K562 (cell line): ENCODE data around the gene CELA3A. TPM values are rescaled to one million over a fixed set of nuclear protein-coding genes. Genes with fewer than 3 reads are reported as not detected.

Source experiments
- ATAC-seq: fragments of 200-7000 bp; cut with Tn5 transposase; 3 replicates; pipeline ENCODE4 v1.9.1; 2020; ENCODE audit warnings: moderate library complexity
- BruUV-seq: library from RNA; stranded (reverse); fragments of 400-500 nt; replicated peaks from 2 replicates; lab custom pipeline; 2021; lab: Mats Ljungman, UMichigan
- CTCF ChIA-PET: fragments of 300-600 bp; formaldehyde crosslinking; extraction: SDS; loops from one replicate; lab custom pipeline; 2021; ENCODE audit warnings: low intra/inter-chr PET ratio; lab: Yijun Ruan, JAX
- POLR2A ChIA-PET: fragments of 300-600, 350-650 bp; sonication (Branson Sonifier 250); formaldehyde crosslinking; extraction: SDS; loops from one replicate; lab custom pipeline; 2021; ENCODE audit warnings: antibody characterized with exemption, inconsistent platforms; lab: Yijun Ruan, JAX
- DNase-seq, 4 experiments: peaks; one replicate each; pipeline versions ENCODE4 v3.0.0 to v3.0.0-alpha.2; 2011 to 2018; ENCODE audit warnings: low spot score in 3 of 4, mixed read lengths in 3 of 4; ENCODE audit errors: extremely low read depth in 1 of 4
- FAIRE-seq: peaks from 2 replicates; lab custom pipeline; 2011; peaks lifted over from hg19 to GRCh38; lab: Jason Lieb, UNC
- H2AFZ ChIP-seq: 2 replicates; pipeline ENCODE4 v1.6.0; 2011; ENCODE audit warnings: low read depth, low read length, control low read depth, inconsistent platforms
- H3K27ac ChIP-seq: fragments of 200-600 bp; 3 replicates; pipeline ENCODE4 v1.8.0; 2011; ENCODE audit warnings: low read depth, mild to moderate bottlenecking, control low read depth, inconsistent platforms, low read length, moderate library complexity, mixed read lengths; ENCODE audit errors: extremely low read depth
- H3K27me3 ChIP-seq, 2 experiments: fragments of 300-600 bp in 1 of 2; 2 replicates in 1 of 2; 3 replicates in 1 of 2; pipeline versions ENCODE4 v1.6.0 to v1.8.0; 2011; ENCODE audit warnings: inconsistent platforms in 2 of 2, low read length in 2 of 2, mild to moderate bottlenecking in 1 of 2, mixed read lengths in 1 of 2, moderate library complexity in 1 of 2; ENCODE audit not compliant: control insufficient read depth in 2 of 2, insufficient read depth in 2 of 2
- H3K36me3 ChIP-seq: fragments of 300-600 bp; 3 replicates; pipeline ENCODE4 v1.8.0; 2011; ENCODE audit warnings: mild to moderate bottlenecking, low read length, inconsistent platforms; ENCODE audit not compliant: control insufficient read depth, insufficient read depth
- H3K4me1 ChIP-seq, 2 experiments: fragments of 200-600 bp in 1 of 2; replicated peaks in 1 of 2; 2 replicates in 1 of 2; 3 replicates in 1 of 2; pipeline versions ENCODE4 v1.5.1 to v1.8.0; 2011; ENCODE audit warnings: inconsistent platforms in 2 of 2, low read length in 2 of 2, mild to moderate bottlenecking in 1 of 2, mixed read lengths in 1 of 2, moderate library complexity in 1 of 2; ENCODE audit not compliant: control insufficient read depth in 2 of 2, insufficient read depth in 2 of 2
- H3K4me2 ChIP-seq: 2 replicates; pipeline ENCODE4 v1.6.1; 2011; ENCODE audit warnings: low read length, control low read depth, inconsistent platforms, mixed read lengths; ENCODE audit not compliant: insufficient read depth
- H3K4me3 ChIP-seq: fragments of 200-600 bp; sonication (generic), shearing (Covaris generic); 2 replicates; pipeline ENCODE4 v1.5.1; 2016; ENCODE audit warnings: control low read depth, inconsistent platforms
- H3K79me2 ChIP-seq: fragments of 200-600 bp; 3 replicates; pipeline ENCODE4 v1.8.0; 2011; ENCODE audit warnings: low read length, inconsistent platforms; ENCODE audit not compliant: control insufficient read depth, insufficient read depth
- H3K9ac ChIP-seq, 2 experiments: 2 replicates each; pipeline versions ENCODE4 v1.6.0 to v1.6.1; 2011; ENCODE audit warnings: low read depth in 2 of 2, low read length in 2 of 2, control low read depth in 1 of 2, inconsistent platforms in 1 of 2, mild to moderate bottlenecking in 1 of 2, mixed read lengths in 1 of 2; ENCODE audit not compliant: insufficient read depth in 1 of 2
- H3K9me1 ChIP-seq: one replicate; pipeline ENCODE4 v1.6.0; 2011; ENCODE audit warnings: inconsistent platforms, mild to moderate bottlenecking, low read length, moderate library complexity; ENCODE audit not compliant: control insufficient read depth, insufficient read depth
- H3K9me3 ChIP-seq: replicated peaks from 2 replicates; pipeline ENCODE4 v1.5.1; 2011; ENCODE audit warnings: low read depth, low read length, inconsistent platforms; ENCODE audit not compliant: control insufficient read depth, insufficient read depth
- H4K20me1 ChIP-seq: replicated peaks from 2 replicates; pipeline ENCODE4 v1.6.1; 2011; ENCODE audit warnings: low read length, inconsistent platforms, mixed read lengths; ENCODE audit not compliant: control insufficient read depth, insufficient read depth
- CBX2 ChIP-seq: fragments of 200-600 bp; sonication (generic); IDR thresholded peaks from one replicate; pipeline ENCODE4 v1.6.1; 2012; ENCODE audit warnings: mild to moderate bottlenecking, low read length, inconsistent platforms; ENCODE audit not compliant: insufficient read depth, poor library complexity, severe bottlenecking
- EP400 ChIP-seq: fragments of 450-650 bp; IDR thresholded peaks from 2 replicates; pipeline ENCODE4 v1.6.1; 2017; ENCODE audit warnings: antibody characterized with exemption, mild to moderate bottlenecking, moderate library complexity
- MBD2 ChIP-seq: sonication (generic); IDR thresholded peaks from 2 replicates; pipeline ENCODE4 v1.6.1; 2016; ENCODE audit warnings: low read depth, borderline replicate concordance
- NCOR1 ChIP-seq: fragments of 450-650 bp; IDR thresholded peaks from 2 replicates; pipeline ENCODE4 v1.6.1; 2016; ENCODE audit warnings: mild to moderate bottlenecking, moderate library complexity
- NFIC ChIP-seq: fragments of 450-650 bp; IDR thresholded peaks from 2 replicates; pipeline ENCODE4 v1.6.1; 2017; ENCODE audit warnings: mild to moderate bottlenecking, inconsistent platforms
- WGBS: fragments of 100-300 bp; shearing (Covaris generic); methylation state at CpG from one replicate; pipeline ENCODE4 v1.1.6; 2016; ENCODE audit warnings: low coverage, mixed read lengths; ENCODE audit not compliant: insufficient coverage; ENCODE audit errors: missing lambda C conversion rate; 5-methylcytosine and 5-hydroxymethylcytosine counted together
- in situ Hi-C: fragments of 300-500 bp; cut with MboI; formaldehyde crosslinking; loops from 4 replicates; pipeline ENCODE4 v1.15.0; 2018; ENCODE audit warnings: inconsistent platforms, mixed read lengths
- intact Hi-C: fragments of 100-400 bp; cut with micrococcal nuclease; formaldehyde crosslinking; loops from 2 replicates; pipeline ENCODE4 v1.14.2; 2022
- polyA plus RNA-seq, 8 experiments: library from polyadenylated mRNA; depleted of rRNA in 4 of 8; stranded (reverse) in 5 of 8; unstranded in 3 of 8; fragments of >200 nt; fragmentation: Nextera tagmentation in 2 of 8; fragmentation: Illumina TruSeq in 1 of 8; extraction: Ambion mirVana in 2 of 8; extraction: Trizol in 1 of 8; gene quantifications; 2 replicates each; pipeline versions ENCODE4 v1.2.1 to v1.2.3, GENCODE V29; 2011 to 2014; ENCODE audit warnings: inconsistent platforms in 1 of 8, missing spikeins in 1 of 8
- total RNA-seq, 7 experiments: library from RNA; depleted of rRNA in 6 of 7; stranded (reverse); fragments of >200 nt in 6 of 7; fragmentation: Illumina TruSeq in 2 of 7; extraction: Trizol in 2 of 7; gene quantifications; 2 replicates each; pipeline versions ENCODE4 v1.2.1 to v1.2.3, GENCODE V29; 2011 to 2021; ENCODE audit warnings: low replicate concordance in 1 of 7
- TF ChIP-seq, protein P1 (sequence below): fragments of 250-450 bp; sonication (Bioruptor Pico); IDR thresholded peaks from 2 replicates; pipeline ENCODE4 v1.5.0; 2021; ENCODE audit warnings: mild to moderate bottlenecking, borderline replicate concordance
- TF ChIP-seq, protein P2 (sequence below): sonication (generic); formaldehyde crosslinking; IDR thresholded peaks from 2 replicates; pipeline ENCODE4 v1.8.0; 2022; ENCODE audit warnings: missing genetic modification reagents, mild to moderate bottlenecking, borderline replicate concordance
- TF ChIP-seq, protein P3 (sequence below): fragments of 450-650 bp; formaldehyde crosslinking; IDR thresholded peaks from 2 replicates; pipeline ENCODE4 v1.4.0; 2022; ENCODE audit warnings: missing genetic modification characterization
- TF ChIP-seq, protein P4 (sequence below): sonication (generic); formaldehyde crosslinking; IDR thresholded peaks from 2 replicates; pipeline ENCODE4 v1.8.0; 2022; ENCODE audit warnings: missing genetic modification reagents, mild to moderate bottlenecking, borderline replicate concordance

Gene CELA3A
- total and polyA plus RNA-seq, 9 of the 15 experiments (the other 6 are each of a cell fraction or from before 2014, with no cell fraction given): 5.4 TPM; not detected in 8

DNA sequence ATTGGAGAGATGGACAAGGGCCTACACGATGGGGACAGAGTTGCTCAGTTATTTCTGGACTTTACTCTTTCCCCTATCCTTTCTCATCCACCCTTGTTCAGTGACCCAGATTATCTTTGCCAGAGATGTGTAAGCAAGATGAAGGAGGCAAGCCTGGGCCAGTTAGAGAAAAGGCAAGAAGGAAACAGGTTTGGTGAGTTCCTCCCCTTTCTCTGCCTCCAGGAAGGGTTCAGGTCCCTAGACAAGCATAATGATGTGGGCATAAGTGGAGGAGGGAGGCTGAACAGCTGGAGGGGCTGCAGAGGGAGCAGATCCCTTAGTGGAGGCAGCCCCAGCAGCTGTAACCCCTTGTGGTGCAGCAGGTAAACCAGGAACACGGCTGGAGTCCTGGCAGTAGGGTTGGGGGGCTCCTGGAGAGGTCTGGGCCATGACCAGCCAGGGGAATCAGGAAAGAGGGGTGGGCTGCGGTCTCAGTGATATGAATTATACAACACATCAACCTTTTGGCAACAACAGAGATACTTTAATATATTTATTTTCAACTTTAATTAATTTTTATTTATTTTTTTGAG is 41.8 kb downstream of the CELA3A start (continued):
- TF ChIP-seq, protein P1, sequence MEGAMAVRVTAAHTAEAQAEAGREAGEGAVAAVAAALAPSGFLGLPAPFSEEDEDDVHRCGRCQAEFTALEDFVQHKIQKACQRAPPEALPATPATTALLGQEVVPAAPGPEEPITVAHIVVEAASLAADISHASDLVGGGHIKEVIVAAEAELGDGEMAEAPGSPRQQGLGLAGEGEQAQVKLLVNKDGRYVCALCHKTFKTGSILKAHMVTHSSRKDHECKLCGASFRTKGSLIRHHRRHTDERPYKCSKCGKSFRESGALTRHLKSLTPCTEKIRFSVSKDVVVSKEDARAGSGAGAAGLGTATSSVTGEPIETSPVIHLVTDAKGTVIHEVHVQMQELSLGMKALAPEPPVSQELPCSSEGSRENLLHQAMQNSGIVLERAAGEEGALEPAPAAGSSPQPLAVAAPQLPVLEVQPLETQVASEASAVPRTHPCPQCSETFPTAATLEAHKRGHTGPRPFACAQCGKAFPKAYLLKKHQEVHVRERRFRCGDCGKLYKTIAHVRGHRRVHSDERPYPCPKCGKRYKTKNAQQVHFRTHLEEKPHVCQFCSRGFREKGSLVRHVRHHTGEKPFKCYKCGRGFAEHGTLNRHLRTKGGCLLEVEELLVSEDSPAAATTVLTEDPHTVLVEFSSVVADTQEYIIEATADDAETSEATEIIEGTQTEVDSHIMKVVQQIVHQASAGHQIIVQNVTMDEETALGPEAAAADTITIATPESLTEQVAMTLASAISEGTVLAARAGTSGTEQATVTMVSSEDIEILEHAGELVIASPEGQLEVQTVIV: no peak
- TF ChIP-seq CBX2: no peak
- TF ChIP-seq, all 486 proteins: peak for 0

DNA sequence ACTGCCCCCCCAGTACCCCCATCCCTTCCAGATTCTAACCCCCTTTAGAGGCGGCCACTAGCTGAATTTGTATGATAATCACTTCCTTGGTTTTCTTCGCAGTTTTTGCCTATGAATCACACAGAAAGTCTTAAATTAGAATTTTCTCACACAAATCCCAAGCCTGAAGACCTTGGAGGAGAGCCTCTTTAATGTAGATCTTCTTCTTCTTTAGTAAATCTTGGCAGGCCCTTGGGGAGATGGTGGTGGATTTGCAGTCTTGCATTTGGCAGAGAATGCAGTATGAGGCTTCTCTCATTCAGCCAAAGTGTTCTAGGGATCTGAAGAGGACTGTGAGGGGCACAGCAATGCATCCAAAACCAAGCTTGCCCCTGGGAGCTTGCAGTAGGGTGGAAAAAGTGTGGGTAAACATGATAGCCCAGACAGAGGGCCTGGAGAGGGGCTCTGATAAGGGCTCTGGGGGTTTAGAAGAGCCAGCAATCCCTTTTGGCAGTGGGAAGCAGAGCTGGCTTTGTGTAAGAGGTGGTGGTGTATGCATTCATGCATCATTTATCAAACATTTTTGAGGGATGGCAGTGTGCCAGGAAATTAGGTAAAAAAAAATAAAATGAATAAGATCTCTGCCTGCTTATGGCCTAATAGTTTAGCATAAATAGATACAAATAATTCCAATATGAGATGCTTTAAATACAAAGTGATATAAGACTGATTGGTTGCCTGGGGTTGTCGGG is 43.4 kb downstream of the CELA3A start:
- peak in 1 of 4 experiments; percentile 33 for DNase-seq
- Histone ChIP-seq H3K27ac (no peak overlapping the region), H3K36me3 (no peaks in the 10 kb centered on the region), H3K9me3 (peaks cover 4% of the 10 kb centered on the region; the same call in 1 of the 2 replicates), H3K4me2 (no peak overlapping the region), H2AFZ (no peak overlapping the region), H3K9ac (peak overlapping the region in 1 of 2 experiments; percentile 15; a peak in 1 of 4 replicates), H4K20me1 (no peaks in the 10 kb centered on the region), H3K27me3 (no peaks in the 10 kb centered on the region), H3K79me2 (no peaks in the 10 kb centered on the region), H3K9me1 (no peaks in the 10 kb centered on the region), H3K4me1 (peaks cover 31 to 37% of the 10 kb centered on the region in 2 experiments), H3K4me3 (no peak overlapping the region)
- ChIA-PET CTCF (no interaction called here), POLR2A (interaction anchor here (1.3 to 1.5 kb wide), 2 partner anchors 9 to 16 kb away, joined by 3 to 6 read pairs; no protein-coding TSS in a partner anchor)
- intact Hi-C loops (no loop called here), in situ Hi-C loops (no loop called here)
- no peak for ATAC-seq
- FAIRE-seq: no peak
- BruUV-seq: no TSS peak
- 53% methylated on average over 3 of the region's 3 CpGs for whole genome bisulfite sequencing
- TF ChIP-seq NCOR1: no peak
- no peak for TF ChIP-seq MBD2
- TF ChIP-seq EP400: no peak
- TF ChIP-seq, protein P2, sequence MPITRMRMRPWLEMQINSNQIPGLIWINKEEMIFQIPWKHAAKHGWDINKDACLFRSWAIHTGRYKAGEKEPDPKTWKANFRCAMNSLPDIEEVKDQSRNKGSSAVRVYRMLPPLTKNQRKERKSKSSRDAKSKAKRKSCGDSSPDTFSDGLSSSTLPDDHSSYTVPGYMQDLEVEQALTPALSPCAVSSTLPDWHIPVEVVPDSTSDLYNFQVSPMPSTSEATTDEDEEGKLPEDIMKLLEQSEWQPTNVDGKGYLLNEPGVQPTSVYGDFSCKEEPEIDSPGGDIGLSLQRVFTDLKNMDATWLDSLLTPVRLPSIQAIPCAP (CRISPR knock-in tag): no peak
- peak; percentile 91 for TF ChIP-seq NFIC
- TF ChIP-seq, protein P3, sequence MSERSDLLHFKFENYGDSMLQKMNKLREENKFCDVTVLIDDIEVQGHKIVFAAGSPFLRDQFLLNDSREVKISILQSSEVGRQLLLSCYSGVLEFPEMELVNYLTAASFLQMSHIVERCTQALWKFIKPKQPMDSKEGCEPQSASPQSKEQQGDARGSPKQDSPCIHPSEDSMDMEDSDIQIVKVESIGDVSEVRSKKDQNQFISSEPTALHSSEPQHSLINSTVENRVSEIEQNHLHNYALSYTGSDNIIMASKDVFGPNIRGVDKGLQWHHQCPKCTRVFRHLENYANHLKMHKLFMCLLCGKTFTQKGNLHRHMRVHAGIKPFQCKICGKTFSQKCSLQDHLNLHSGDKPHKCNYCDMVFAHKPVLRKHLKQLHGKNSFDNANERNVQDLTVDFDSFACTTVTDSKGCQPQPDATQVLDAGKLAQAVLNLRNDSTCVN (CRISPR knock-in tag): no peak
- TF ChIP-seq, protein P4, sequence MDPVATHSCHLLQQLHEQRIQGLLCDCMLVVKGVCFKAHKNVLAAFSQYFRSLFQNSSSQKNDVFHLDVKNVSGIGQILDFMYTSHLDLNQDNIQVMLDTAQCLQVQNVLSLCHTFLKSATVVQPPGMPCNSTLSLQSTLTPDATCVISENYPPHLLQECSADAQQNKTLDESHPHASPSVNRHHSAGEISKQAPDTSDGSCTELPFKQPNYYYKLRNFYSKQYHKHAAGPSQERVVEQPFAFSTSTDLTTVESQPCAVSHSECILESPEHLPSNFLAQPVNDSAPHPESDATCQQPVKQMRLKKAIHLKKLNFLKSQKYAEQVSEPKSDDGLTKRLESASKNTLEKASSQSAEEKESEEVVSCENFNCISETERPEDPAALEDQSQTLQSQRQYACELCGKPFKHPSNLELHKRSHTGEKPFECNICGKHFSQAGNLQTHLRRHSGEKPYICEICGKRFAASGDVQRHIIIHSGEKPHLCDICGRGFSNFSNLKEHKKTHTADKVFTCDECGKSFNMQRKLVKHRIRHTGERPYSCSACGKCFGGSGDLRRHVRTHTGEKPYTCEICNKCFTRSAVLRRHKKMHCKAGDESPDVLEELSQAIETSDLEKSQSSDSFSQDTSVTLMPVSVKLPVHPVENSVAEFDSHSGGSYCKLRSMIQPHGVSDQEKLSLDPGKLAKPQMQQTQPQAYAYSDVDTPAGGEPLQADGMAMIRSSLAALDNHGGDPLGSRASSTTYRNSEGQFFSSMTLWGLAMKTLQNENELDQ (CRISPR knock-in tag): 0 out of 2 replicates have a peak, but pooled peaks have one; percentile 19
